ENCODE measurements around the gene ABRAXAS1. TPM values are rescaled to one million over a fixed set of nuclear protein-coding genes. Genes with fewer than 3 reads are reported as not detected.
A peak's percentile ranks its signal among the peaks of the same experiment; 100 is the strongest.

The ABRAXAS1 gene
- total RNA-seq, 1 experiment from 2014 or later, result 3.4 TPM

DNA sequence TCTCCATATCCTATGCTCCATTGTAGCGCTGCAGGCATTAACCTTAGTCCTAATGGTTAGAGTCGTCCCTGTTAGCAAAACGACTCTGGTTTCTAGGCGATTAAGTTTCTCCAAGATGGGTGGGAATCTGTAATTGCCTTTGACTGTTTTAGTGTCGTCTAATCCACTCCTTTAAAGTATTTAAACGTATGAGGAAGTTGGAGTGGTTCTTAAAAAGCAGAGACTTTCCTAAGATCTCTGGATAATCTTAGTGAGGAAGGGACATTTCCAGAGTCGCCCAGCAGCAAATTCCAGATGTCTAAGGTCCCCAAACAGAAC is 28.8 kb downstream of the ABRAXAS1 start:
- in situ Hi-C loops (cut with HindIII; ENCODE audit: low pct_unique_long_range_greater_than_20kb, low sequenced_read_pairs), result no loop called here
- no peak for DNase-seq (ENCODE audit: low read depth)

DNA sequence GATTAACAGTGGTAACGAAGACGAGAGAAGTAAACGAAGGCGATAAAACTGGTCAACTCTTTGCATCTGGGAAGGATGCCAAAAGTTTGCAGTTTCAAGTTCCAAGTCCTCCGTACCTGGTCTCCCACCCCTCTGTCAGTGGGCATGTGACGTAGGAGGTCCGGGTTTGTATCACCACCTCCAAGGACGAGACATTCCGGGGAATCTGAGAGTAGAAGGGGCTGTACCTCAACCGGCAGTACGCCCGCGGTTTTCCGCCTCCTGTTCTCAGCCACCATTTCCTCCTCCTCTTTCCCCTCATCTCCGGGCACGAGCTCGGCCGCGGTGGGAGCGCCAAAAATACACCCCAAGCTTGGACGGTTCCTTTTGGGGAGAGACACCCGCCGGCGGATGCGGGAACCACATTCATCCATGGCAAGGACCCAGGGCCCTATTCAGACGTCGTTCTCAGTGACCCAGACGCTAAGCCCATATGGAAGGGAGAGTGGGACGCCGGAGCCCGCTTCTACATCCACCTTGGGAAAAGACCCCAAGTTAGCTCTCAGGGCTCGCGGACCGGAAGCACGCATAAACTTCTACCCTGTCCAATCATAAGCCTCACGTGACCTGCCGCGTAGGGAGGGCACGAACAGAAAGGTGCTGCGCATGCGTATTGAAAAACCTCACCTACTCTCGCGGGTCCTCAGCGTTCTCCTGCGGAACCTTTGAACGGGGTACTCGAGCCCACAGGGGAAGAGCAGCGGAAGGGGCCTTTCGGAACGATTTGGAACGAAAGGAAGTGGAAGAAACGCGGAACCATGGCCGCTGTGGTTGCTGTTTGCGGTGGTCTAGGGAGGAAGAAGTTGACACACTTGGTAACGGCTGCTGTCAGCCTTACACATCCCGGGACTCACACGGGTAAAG is 29.4 kb downstream of the ABRAXAS1 start, which contains the start of the genes HELQ and MRPS18C:
HELQ (minus strand) TSS at position 543 of the 903 bp plus-strand sequence; CDS start at position 413, 130 bp downstream.
MRPS18C (plus strand) TSS at position 778 of the 903 bp plus-strand sequence; CDS start at position 798, 20 bp downstream.
- DNase-seq (ENCODE audit: low read depth), result peak; percentile 95
- in situ Hi-C loops (cut with HindIII; ENCODE audit: low pct_unique_long_range_greater_than_20kb, low sequenced_read_pairs), result no loop called here

DNA sequence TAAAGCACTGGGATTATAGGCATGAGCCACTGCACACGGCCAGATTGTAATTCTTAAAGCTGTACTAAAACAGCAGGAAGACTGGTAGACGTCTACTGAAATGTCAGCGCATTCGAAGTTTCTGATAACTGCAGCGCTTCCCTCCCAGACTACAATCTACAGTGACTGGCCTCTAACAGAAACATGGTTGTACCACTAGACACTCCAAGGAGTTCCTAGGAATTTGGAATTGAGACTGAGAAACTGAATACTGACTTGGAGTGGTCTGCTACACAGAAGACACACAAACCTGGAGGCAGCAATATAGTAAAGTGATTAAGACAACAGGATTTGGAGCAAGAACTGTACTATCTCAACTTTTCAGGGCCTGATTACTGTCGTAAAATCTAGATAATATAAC is 30.2 kb downstream of the ABRAXAS1 start:
- DNase-seq (ENCODE audit: low read depth), result no peak
- in situ Hi-C loops (cut with HindIII; ENCODE audit: low pct_unique_long_range_greater_than_20kb, low sequenced_read_pairs), result no loop called here

DNA sequence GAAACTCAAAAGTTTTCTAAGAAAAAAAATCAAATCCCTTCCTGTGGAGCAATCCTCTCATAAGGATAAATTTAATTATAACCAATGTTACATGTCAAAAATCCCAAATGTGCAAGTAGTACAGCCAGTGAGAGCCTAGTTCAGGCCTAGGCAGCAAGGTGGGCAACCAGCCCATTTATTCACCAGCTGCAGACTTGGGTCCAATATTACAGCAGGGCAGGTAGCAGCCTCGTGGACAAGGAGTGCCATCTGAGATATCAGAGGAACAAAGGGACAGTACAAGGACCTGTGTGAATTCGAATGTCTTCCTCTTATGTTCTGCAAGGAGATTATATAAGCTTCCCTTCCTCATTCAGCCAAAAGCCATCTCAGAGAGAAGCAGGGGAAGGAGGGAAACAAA is 35.9 kb downstream of the ABRAXAS1 start:
- in situ Hi-C loops (cut with HindIII; ENCODE audit: low pct_unique_long_range_greater_than_20kb, low sequenced_read_pairs), result no loop called here
- DNase-seq (ENCODE audit: low read depth), result no peak

DNA sequence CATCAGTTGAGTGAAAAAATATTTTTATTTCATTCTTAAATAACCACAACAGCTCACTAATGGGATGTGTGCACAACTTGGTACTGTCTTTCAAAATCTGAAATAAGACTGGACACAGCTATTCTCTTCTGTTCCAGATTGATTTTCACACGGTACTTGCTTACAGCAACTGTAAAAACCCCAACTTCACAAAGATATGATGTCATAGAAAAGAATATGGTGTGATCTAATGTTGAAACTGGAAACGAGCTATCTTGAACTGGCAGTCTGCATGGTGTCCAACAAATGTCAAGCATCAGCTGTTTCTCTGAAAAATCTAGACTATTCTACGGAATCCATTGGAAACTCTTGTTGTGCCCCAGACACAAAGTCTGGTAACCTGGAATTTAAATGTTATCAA is 44.0 kb downstream of the ABRAXAS1 start:
- DNase-seq (ENCODE audit: low read depth), result no peak
- in situ Hi-C loops (cut with HindIII; ENCODE audit: low pct_unique_long_range_greater_than_20kb, low sequenced_read_pairs), result no loop called here

DNA sequence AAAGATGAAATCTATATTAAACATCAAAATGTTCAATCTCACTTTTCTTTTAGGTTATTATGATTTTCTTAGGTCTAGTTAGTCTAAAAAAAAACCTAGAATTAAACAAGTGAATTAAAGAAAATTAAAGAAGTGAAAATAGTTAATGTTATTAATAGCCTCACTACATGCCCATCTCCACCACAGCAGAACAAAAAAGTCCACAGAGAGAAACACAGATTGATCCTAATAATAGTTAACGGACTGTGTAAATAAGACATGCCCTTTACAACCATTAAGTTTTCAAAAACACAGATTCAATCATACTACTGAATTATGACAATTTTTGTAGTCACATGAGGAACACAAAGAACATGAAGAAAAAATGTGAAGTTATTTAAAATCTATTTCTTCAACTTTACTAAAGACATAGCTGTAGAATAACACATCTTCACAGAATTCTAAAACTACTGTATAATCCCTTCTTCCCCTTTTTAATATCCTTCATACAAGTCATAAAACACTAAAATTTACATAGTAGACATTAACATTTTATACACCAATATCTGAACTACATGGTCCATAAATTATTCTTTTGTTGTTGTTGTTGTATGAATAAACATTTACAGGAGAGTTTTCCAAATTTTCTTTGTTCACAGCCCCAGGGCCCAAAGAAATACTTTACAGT is 44.6 kb downstream of the ABRAXAS1 start:
- in situ Hi-C loops (cut with HindIII; ENCODE audit: low pct_unique_long_range_greater_than_20kb, low sequenced_read_pairs), result no loop called here
- no peak for DNase-seq (ENCODE audit: low read depth)

DNA sequence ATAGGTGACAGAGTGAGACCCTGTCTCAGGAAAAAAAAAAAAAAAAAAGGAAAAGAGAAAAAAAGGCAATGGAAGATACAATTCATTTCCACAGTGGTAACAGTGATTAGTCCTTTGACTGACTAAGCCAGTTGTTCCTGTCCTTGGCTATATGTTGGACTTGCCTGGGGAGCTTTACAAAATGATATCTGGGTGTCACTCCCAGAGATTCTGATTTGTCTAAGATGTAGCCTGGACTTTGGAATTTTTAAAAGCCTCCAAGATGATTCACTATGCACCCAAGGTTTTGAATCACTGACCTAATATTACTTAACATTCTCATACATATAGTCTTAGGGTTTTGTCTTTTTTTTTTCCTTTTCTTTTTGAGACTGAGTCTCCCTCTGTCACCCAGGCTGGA is 46.2 kb downstream of the ABRAXAS1 start:
- DNase-seq (ENCODE audit: low read depth), result no peak
- in situ Hi-C loops (cut with HindIII; ENCODE audit: low pct_unique_long_range_greater_than_20kb, low sequenced_read_pairs), result no loop called here

DNA sequence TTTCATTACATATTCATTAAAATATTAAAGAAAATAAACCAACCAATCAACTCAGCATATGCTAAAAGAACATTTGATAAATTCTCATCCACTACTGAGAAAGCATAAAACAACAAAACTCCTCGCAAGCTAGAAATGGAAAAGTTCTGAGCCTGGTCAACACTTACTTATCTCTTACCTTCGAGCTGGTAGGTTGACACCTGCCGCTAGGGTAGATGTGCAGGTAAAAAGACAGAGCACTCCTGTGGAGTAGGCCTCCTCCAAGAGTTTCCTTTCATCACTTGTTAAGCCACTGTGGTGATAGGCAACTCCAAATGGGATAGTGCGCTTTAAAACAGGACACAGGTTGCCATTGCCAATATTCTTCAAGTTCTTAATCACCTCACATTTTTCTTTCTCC is 48.2 kb downstream of the ABRAXAS1 start:
- no peak for DNase-seq (ENCODE audit: low read depth)
- in situ Hi-C loops (cut with HindIII; ENCODE audit: low pct_unique_long_range_greater_than_20kb, low sequenced_read_pairs), result no loop called here

DNA sequence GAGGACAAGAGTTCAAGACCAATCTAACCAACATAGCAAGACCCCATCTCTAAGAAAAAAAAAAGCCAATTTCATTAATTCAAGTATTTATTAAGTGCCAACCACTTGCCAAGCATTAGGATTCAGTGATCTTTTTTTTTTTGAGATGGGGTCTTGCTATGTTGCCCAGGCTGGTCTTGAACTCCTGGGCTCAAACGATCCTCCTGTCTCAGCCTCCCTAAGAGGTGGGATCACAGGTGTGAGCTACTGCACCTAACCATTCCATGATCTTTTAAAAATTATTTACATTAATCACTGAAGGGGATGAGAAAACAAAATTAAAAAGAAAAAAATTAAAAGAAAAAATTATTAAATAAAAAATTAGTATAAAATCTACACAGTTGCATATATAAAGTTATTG is 53.7 kb downstream of the ABRAXAS1 start:
- DNase-seq (ENCODE audit: low read depth), result no peak
- in situ Hi-C loops (cut with HindIII; ENCODE audit: low pct_unique_long_range_greater_than_20kb, low sequenced_read_pairs), result no loop called here

DNA sequence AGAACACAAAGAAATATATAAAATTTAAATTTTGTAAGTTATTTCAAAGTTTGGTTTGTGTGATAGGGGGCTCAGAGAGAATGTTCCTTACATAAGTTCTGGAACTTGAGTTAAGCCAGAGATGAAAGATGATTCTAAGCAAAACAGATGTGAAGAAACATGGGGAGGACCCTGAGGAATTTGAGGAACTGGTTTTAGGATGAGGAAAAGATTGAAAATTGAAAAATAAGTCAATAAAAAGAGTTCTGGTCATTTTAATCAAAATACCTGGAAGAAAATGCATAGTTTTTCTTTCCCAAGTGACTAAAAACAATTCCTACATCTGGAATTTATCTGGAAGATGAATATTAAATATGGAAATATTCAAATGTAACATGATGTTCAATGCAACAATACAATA is 66.7 kb downstream of the ABRAXAS1 start:
- in situ Hi-C loops (cut with HindIII; ENCODE audit: low pct_unique_long_range_greater_than_20kb, low sequenced_read_pairs), result no loop called here
- no peak for DNase-seq (ENCODE audit: low read depth)

DNA sequence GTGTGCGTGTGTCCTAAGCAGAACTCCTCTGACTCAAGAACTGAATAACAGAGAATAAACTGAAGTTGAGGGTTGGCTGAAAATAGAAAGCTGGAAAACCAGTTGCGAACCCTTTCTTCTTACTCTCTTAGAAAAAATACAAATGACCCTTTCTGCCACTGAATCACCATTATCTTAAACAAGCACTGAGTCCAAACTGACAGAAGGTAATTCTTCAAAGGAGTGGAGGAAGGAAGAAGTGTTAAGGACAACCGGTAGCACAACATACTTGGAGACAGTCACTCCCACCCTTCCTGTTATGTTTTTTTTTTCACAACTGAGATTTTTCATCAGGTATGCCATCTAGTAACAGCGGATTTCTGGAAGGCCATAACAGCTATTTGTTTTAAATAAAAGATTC is 67.3 kb downstream of the ABRAXAS1 start:
- no peak for DNase-seq (ENCODE audit: low read depth)
- in situ Hi-C loops (cut with HindIII; ENCODE audit: low pct_unique_long_range_greater_than_20kb, low sequenced_read_pairs), result no loop called here

DNA sequence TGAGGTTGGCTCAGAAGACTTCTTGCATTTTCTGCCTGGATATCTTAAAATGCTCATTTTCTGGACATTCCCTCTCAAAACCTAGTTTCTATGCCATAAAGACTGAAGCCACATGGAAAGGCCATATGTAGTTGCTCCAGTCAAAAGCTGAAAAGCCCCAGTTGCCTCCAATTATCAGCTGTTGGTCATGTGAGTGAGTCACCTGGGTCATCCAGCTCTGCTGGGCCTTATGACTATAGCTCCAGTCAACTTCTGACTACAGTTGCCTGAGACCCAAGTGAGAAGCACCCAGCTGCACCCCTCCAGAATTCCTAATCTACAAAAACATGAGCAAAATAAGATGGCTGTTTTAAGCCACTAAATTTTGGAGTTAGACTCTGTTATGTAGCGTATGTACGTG is 71.2 kb downstream of the ABRAXAS1 start:
- no peak for DNase-seq (ENCODE audit: low read depth)
- in situ Hi-C loops (cut with HindIII; ENCODE audit: low pct_unique_long_range_greater_than_20kb, low sequenced_read_pairs), result no loop called here

Other genes starting within 250 kb of the ABRAXAS1 start
- gene COQ2, start 200.3 kb downstream of the ABRAXAS1 start, total RNA-seq (2014; rRNA removed; shearing (Covaris generic); ENCODE audit: low replicate concordance), result 29.7 and 30.0 TPM in 2 replicates
- gene HPSE, start 150.3 kb downstream of the ABRAXAS1 start, total RNA-seq (2014; rRNA removed; shearing (Covaris generic); ENCODE audit: low replicate concordance), result 1.6 and 2.9 TPM in 2 replicates
- 4.4 and 6.5 TPM in 2 replicates for gene HELQ, start 29.3 kb downstream of the ABRAXAS1 start, total RNA-seq (2014; rRNA removed; shearing (Covaris generic); ENCODE audit: low replicate concordance)
- gene MRPS18C, start 29.0 kb downstream of the ABRAXAS1 start, total RNA-seq (2014; rRNA removed; shearing (Covaris generic); ENCODE audit: low replicate concordance), result 10.2 and 23.9 TPM in 2 replicates
- gene GPAT3, start 51.0 kb upstream of the ABRAXAS1 start, total RNA-seq (2014; rRNA removed; shearing (Covaris generic); ENCODE audit: low replicate concordance), result 12.5 and 13.4 TPM in 2 replicates